ENCODE data around the gene MCTP1.

Gene MCTP1

DNA sequence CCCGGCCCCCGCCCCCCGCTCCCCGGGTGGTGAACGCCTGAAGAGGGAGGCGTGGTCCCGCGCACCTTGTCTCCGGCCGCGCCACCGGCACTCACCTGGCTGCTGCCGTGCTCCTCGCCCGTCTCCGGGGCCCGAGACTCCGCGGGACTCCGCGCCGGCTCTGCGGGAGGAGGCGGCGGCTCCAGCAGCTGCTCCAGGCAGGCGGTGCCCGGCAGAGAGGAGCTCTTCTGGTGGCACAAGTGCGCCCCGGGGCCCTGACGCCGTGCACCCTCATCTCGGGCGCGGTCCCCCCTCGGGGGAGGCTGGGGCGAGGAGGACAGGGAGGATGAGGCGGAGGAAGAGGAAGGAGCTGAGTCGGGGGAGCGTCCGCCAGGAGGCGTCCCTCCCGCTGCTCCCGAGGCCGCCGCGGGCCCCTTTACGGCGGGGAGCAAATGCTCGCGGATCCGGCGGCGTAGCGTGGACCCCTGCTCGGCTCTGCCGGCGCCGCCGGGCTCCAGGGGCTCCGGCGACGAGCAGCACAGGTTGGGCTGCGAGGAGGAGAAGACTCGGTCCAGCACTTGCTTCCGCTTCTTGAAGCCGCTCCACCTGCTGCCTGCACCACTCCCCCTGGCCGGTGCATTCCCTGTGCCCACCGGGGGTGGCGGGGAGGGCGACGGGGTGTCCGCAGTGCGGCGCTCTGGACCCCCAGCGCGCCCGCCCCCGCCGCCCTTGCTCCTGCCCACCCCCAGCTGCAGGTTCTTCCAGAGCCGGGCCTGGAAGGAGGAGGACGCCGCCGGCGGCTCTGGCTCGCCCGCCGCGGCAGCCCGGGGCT, 928 bp downstream of the MCTP1 start:
- TF ChIP-seq RARB (CRISPR knock-in tag; IDR thresholded peaks at IDR 0.05) (no peak), PPARA (CRISPR knock-in tag; IDR thresholded peaks at IDR 0.05; ENCODE audit: borderline replicate concordance) (no peak), GLIS3 (CRISPR knock-in tag; IDR thresholded peaks at IDR 0.05) (no peak), OSR1 (CRISPR knock-in tag; IDR thresholded peaks at IDR 0.05) (no peak), TOX (CRISPR knock-in tag; IDR thresholded peaks at IDR 0.05; ENCODE audit: borderline replicate concordance) (no peak), ZNF70 (CRISPR knock-in tag; IDR thresholded peaks at IDR 0.05) (no peak), ISL1 (CRISPR knock-in tag; IDR thresholded peaks at IDR 0.05) (no peak), BACH2 (CRISPR knock-in tag; IDR thresholded peaks at IDR 0.05; ENCODE audit: borderline replicate concordance) (no peak), ARNTL (CRISPR knock-in tag; IDR thresholded peaks at IDR 0.05; ENCODE audit: borderline replicate concordance, low read depth) (no peak), ZFP3 (CRISPR knock-in tag; IDR thresholded peaks at IDR 0.05) (no peak), ZNF8 (CRISPR knock-in tag; IDR thresholded peaks at IDR 0.05) (no peak)

DNA sequence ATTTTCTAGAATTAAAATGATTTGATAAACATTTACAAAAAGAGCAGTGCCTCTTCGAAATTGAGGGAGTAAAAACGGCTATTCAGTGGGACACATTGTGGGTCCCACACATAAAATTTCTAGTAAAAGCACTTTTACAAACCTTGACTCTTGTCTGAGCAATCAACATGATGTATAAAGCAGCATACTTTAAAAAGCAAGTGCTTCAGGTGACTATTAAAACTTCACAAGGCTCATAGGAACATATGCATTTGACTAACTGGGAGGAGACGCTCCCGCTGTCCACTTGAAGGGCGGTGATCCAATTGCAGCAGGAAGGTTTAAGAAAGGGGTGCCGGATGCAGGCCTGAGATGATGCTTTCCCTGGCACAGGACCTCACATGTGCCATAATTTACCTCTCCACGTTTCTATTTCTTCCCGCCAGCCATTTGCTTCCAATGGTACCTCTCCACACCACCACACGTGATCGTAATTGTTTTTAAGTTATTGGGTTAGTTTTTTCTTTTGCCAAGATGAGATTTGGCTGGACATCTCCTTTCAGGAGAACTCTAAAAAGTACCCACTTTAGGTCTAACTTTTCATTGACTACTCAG, 1.8 kb downstream of the MCTP1 start:
- TF ChIP-seq ESRRG (CRISPR knock-in tag; IDR thresholded peaks at IDR 0.05) (no peak), PPARA (CRISPR knock-in tag; IDR thresholded peaks at IDR 0.05; ENCODE audit: borderline replicate concordance) (no peak), TCF4 (CRISPR knock-in tag; IDR thresholded peaks at IDR 0.05; ENCODE audit: borderline replicate concordance) (no peak), ZFP30 (CRISPR knock-in tag; IDR thresholded peaks at IDR 0.05) (no peak), ZFP3 (CRISPR knock-in tag; IDR thresholded peaks at IDR 0.05) (no peak), ZNF565 (CRISPR knock-in tag; conservative IDR thresholded peaks at IDR 0.05; ENCODE audit: low read depth) (no peak), ZNF8 (CRISPR knock-in tag; IDR thresholded peaks at IDR 0.05) (no peak), ZC3H10 (CRISPR knock-in tag; IDR thresholded peaks at IDR 0.05) (no peak), ZNF70 (CRISPR knock-in tag; IDR thresholded peaks at IDR 0.05) (no peak), BACH2 (CRISPR knock-in tag; IDR thresholded peaks at IDR 0.05; ENCODE audit: borderline replicate concordance) (no peak), SNAI2 (CRISPR knock-in tag; IDR thresholded peaks at IDR 0.05) (no peak), TOX (CRISPR knock-in tag; IDR thresholded peaks at IDR 0.05; ENCODE audit: borderline replicate concordance) (no peak), ARNTL (CRISPR knock-in tag; IDR thresholded peaks at IDR 0.05; ENCODE audit: borderline replicate concordance, low read depth) (no peak), RARB (CRISPR knock-in tag; IDR thresholded peaks at IDR 0.05) (no peak), ISL1 (CRISPR knock-in tag; IDR thresholded peaks at IDR 0.05) (no peak)
- TF ChIP-seq, protein P1, sequence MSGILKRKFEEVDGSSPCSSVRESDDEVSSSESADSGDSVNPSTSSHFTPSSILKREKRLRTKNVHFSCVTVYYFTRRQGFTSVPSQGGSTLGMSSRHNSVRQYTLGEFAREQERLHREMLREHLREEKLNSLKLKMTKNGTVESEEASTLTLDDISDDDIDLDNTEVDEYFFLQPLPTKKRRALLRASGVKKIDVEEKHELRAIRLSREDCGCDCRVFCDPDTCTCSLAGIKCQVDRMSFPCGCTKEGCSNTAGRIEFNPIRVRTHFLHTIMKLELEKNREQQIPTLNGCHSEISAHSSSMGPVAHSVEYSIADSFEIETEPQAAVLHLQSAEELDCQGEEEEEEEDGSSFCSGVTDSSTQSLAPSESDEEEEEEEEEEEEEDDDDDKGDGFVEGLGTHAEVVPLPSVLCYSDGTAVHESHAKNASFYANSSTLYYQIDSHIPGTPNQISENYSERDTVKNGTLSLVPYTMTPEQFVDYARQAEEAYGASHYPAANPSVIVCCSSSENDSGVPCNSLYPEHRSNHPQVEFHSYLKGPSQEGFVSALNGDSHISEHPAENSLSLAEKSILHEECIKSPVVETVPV (CRISPR knock-in tag; IDR thresholded peaks at IDR 0.05), result no peak
- TF ChIP-seq, protein P2, sequence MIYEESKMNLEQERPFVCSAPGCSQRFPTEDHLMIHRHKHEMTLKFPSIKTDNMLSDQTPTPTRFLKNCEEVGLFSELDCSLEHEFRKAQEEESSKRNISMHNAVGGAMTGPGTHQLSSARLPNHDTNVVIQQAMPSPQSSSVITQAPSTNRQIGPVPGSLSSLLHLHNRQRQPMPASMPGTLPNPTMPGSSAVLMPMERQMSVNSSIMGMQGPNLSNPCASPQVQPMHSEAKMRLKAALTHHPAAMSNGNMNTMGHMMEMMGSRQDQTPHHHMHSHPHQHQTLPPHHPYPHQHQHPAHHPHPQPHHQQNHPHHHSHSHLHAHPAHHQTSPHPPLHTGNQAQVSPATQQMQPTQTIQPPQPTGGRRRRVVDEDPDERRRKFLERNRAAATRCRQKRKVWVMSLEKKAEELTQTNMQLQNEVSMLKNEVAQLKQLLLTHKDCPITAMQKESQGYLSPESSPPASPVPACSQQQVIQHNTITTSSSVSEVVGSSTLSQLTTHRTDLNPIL (CRISPR knock-in tag; IDR thresholded peaks at IDR 0.05; ENCODE audit: low read depth), result no peak
- TF ChIP-seq, protein P3, sequence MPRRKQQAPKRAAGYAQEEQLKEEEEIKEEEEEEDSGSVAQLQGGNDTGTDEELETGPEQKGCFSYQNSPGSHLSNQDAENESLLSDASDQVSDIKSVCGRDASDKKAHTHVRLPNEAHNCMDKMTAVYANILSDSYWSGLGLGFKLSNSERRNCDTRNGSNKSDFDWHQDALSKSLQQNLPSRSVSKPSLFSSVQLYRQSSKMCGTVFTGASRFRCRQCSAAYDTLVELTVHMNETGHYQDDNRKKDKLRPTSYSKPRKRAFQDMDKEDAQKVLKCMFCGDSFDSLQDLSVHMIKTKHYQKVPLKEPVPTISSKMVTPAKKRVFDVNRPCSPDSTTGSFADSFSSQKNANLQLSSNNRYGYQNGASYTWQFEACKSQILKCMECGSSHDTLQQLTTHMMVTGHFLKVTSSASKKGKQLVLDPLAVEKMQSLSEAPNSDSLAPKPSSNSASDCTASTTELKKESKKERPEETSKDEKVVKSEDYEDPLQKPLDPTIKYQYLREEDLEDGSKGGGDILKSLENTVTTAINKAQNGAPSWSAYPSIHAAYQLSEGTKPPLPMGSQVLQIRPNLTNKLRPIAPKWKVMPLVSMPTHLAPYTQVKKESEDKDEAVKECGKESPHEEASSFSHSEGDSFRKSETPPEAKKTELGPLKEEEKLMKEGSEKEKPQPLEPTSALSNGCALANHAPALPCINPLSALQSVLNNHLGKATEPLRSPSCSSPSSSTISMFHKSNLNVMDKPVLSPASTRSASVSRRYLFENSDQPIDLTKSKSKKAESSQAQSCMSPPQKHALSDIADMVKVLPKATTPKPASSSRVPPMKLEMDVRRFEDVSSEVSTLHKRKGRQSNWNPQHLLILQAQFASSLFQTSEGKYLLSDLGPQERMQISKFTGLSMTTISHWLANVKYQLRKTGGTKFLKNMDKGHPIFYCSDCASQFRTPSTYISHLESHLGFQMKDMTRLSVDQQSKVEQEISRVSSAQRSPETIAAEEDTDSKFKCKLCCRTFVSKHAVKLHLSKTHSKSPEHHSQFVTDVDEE (CRISPR knock-in tag; IDR thresholded peaks at IDR 0.05), result no peak
- TF ChIP-seq, protein P4, sequence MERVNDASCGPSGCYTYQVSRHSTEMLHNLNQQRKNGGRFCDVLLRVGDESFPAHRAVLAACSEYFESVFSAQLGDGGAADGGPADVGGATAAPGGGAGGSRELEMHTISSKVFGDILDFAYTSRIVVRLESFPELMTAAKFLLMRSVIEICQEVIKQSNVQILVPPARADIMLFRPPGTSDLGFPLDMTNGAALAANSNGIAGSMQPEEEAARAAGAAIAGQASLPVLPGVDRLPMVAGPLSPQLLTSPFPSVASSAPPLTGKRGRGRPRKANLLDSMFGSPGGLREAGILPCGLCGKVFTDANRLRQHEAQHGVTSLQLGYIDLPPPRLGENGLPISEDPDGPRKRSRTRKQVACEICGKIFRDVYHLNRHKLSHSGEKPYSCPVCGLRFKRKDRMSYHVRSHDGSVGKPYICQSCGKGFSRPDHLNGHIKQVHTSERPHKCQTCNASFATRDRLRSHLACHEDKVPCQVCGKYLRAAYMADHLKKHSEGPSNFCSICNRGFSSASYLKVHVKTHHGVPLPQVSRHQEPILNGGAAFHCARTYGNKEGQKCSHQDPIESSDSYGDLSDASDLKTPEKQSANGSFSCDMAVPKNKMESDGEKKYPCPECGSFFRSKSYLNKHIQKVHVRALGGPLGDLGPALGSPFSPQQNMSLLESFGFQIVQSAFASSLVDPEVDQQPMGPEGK (CRISPR knock-in tag; IDR thresholded peaks at IDR 0.05; ENCODE audit: borderline replicate concordance), result no peak
- TF ChIP-seq, protein P5, sequence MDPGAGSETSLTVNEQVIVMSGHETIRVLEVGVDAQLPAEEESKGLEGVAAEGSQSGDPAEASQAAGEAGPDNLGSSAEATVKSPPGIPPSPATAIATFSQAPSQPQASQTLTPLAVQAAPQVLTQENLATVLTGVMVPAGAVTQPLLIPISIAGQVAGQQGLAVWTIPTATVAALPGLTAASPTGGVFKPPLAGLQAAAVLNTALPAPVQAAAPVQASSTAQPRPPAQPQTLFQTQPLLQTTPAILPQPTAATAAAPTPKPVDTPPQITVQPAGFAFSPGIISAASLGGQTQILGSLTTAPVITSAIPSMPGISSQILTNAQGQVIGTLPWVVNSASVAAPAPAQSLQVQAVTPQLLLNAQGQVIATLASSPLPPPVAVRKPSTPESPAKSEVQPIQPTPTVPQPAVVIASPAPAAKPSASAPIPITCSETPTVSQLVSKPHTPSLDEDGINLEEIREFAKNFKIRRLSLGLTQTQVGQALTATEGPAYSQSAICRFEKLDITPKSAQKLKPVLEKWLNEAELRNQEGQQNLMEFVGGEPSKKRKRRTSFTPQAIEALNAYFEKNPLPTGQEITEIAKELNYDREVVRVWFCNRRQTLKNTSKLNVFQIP (CRISPR knock-in tag; IDR thresholded peaks at IDR 0.05; ENCODE audit: borderline replicate concordance, low read depth), result no peak
- ATAC-seq, result no peak

More for the DNA sequence above, 928 bp downstream of the MCTP1 start:
- ATAC-seq, result peak; percentile 68

Measured in SK-N-SH treated with all-trans-retinoic acid at 6 μM for 48 hours (cell line).